ENCODE measurements around the gene PCK2.

Gene PCK2

DNA sequence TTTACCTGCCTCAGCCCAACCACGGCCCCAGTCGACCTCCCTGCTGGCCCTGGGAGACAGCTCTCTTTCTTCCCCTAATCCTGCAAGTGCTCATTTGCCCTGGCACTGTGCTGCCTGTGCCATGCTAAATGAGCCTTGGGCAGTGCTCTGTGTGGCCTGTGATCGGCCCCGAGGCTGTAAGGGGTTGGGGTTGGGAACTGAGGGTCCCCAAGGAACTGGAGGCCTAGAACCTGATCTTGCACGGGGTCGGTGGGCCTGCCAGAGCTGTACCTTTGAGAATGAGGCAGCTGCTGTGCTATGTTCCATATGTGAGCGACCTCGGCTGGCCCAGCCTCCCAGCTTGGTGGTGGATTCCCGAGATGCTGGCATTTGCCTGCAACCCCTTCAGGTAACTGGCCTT is 56.0 kb downstream of the PCK2 start:
- no peaks in the 10 kb centered on the region for H3K27me3 ChIP-seq (ENCODE audit: insufficient read depth, low read depth, severe bottlenecking)
- peaks cover 60% of the 10 kb centered on the region for H3K36me3 ChIP-seq
- TF ChIP-seq, protein P1, sequence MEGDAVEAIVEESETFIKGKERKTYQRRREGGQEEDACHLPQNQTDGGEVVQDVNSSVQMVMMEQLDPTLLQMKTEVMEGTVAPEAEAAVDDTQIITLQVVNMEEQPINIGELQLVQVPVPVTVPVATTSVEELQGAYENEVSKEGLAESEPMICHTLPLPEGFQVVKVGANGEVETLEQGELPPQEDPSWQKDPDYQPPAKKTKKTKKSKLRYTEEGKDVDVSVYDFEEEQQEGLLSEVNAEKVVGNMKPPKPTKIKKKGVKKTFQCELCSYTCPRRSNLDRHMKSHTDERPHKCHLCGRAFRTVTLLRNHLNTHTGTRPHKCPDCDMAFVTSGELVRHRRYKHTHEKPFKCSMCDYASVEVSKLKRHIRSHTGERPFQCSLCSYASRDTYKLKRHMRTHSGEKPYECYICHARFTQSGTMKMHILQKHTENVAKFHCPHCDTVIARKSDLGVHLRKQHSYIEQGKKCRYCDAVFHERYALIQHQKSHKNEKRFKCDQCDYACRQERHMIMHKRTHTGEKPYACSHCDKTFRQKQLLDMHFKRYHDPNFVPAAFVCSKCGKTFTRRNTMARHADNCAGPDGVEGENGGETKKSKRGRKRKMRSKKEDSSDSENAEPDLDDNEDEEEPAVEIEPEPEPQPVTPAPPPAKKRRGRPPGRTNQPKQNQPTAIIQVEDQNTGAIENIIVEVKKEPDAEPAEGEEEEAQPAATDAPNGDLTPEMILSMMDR (IDR thresholded peaks at IDR 0.05; ENCODE audit: low read depth, low read length) = no peak
- H3K4me3 ChIP-seq (ENCODE audit: low read depth, low read length) = no peak overlapping the region
- H3K9me3 ChIP-seq (ENCODE audit: severe bottlenecking) = no peaks in the 10 kb centered on the region
- DNase-seq = no peak
- H3K27ac ChIP-seq = no peak overlapping the region

DNA sequence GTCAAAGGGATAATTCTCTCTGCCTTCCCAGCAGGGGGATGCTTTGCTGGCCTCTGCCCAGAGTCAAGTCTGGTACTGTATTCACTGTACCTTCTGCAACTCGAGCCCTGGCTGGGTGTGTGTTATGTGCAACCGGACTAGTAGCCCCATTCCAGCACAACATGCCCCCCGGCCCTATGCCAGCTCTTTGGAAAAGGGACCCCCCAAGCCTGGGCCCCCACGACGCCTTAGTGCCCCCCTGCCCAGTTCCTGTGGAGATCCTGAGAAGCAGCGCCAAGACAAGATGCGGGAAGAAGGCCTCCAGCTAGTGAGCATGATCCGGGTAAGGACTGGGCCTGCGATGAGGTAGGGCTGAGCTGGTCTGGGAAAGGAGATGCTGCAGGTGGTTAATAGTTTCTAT is 56.5 kb downstream of the PCK2 start:
- TF ChIP-seq, protein P1 (IDR thresholded peaks at IDR 0.05; ENCODE audit: low read depth, low read length) = no peak
- no peaks in the 10 kb centered on the region for H3K27me3 ChIP-seq (ENCODE audit: insufficient read depth, low read depth, severe bottlenecking)
- H3K27ac ChIP-seq = no peak overlapping the region
- DNase-seq = no peak
- peaks cover 65% of the 10 kb centered on the region for H3K36me3 ChIP-seq
- no peak overlapping the region for H3K4me3 ChIP-seq (ENCODE audit: low read depth, low read length)
- H3K9me3 ChIP-seq (ENCODE audit: severe bottlenecking) = no peaks in the 10 kb centered on the region

DNA sequence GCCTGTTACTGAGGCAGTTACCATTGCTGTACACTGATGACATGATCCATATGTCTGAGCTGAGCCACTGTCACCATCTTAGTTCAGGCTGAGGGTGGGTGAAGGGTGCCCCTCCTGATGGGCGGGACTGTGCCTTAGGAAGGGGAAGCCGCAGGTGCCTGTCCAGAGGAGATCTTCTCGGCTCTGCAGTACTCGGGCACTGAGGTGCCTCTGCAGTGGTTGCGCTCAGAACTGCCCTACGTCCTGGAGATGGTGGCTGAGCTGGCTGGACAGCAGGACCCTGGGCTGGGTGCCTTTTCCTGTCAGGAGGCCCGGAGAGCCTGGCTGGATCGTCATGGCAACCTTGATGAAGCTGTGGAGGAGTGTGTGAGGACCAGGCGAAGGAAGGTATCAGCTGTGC is 56.9 kb downstream of the PCK2 start:
- TF ChIP-seq, protein P1 (IDR thresholded peaks at IDR 0.05; ENCODE audit: low read depth, low read length) = no peak
- peaks cover 70% of the 10 kb centered on the region for H3K36me3 ChIP-seq
- no peak overlapping the region for H3K27ac ChIP-seq
- no peak overlapping the region for H3K4me3 ChIP-seq (ENCODE audit: low read depth, low read length)
- H3K9me3 ChIP-seq (ENCODE audit: severe bottlenecking) = no peaks in the 10 kb centered on the region
- DNase-seq = no peak
- H3K27me3 ChIP-seq (ENCODE audit: insufficient read depth, low read depth, severe bottlenecking) = no peaks in the 10 kb centered on the region

DNA sequence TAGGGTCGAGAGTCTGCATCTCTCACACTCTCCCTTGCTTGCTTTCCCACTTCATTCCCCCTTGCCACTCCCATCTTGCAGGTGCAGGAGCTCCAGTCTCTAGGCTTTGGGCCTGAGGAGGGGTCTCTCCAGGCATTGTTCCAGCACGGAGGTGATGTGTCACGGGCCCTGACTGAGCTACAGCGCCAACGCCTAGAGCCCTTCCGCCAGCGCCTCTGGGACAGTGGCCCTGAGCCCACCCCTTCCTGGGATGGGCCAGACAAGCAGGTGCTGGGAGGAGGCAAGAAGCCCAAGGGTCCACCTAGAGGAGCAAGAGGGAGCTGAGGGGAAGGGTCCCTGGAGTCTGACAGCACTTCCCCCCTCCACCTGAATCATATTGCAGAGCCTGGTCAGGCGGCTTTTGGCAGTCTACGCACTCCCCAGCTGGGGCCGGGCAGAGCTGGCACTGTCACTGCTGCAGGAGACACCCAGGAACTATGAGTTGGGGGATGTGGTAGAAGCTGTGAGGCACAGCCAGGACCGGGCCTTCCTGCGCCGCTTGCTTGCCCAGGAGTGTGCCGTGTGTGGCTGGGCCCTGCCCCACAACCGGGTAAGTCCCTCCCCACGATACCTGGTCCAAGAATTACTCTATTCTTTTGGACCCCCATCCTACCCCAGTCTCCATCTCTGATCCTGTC is 57.4 kb downstream of the PCK2 start:
- no peaks in the 10 kb centered on the region for H3K9me3 ChIP-seq (ENCODE audit: severe bottlenecking)
- no peak overlapping the region for H3K4me3 ChIP-seq (ENCODE audit: low read depth, low read length)
- no peak overlapping the region for H3K27ac ChIP-seq
- H3K27me3 ChIP-seq (ENCODE audit: insufficient read depth, low read depth, severe bottlenecking) = no peaks in the 10 kb centered on the region
- peaks cover 74% of the 10 kb centered on the region for H3K36me3 ChIP-seq
- DNase-seq = no peak
- TF ChIP-seq, protein P1 (IDR thresholded peaks at IDR 0.05; ENCODE audit: low read depth, low read length) = no peak

Data from WERI-Rb-1 (cell line).